Measurements from ENCODE around the gene ICE2. TPM values are rescaled to one million over a fixed set of nuclear protein-coding genes. Genes with fewer than 3 reads are reported as not detected.

The ICE2 gene
- total RNA-seq, 1 donor, result 26.4 TPM

GRCh38 chr15:60390871-60391501, 88.0 kb downstream of the ICE2 start:
- H3K9me3 ChIP-seq (ENCODE audit: low read depth, low read length), result no peaks in the 10 kb centered on the region
- H3K79me2 ChIP-seq (ENCODE audit: insufficient read depth, low read length), result peaks cover 95% of the 10 kb centered on the region
- peaks cover 75% of the 10 kb centered on the region for H4K20me1 ChIP-seq (ENCODE audit: insufficient read depth, low read length)
- peak; percentile 85 for DNase-seq (ENCODE audit: insufficient read length, low spot score, missing footprints)
- no peaks in the 10 kb centered on the region for H3K27me3 ChIP-seq (ENCODE audit: insufficient read depth, low read length)
- peak overlapping the region; percentile 95 for H3K27ac ChIP-seq (ENCODE audit: low read depth, low read length)
- peak; percentile 26 for TF ChIP-seq CTCF (IDR thresholded peaks at IDR 0.05; ENCODE audit: extremely low read depth, low read depth, low read length)
- H3K4me3 ChIP-seq (ENCODE audit: insufficient read depth, low read length), result peak overlapping the region; percentile 75
- H3K4me2 ChIP-seq (ENCODE audit: insufficient read depth, low read length), result peak overlapping the region; percentile 82
- H3K4me1 ChIP-seq (ENCODE audit: insufficient read depth, low read length), result peaks cover 94% of the 10 kb centered on the region
- H3K36me3 ChIP-seq (ENCODE audit: insufficient read depth, low read length), result peaks cover 76% of the 10 kb centered on the region
- no peak overlapping the region for H2AFZ ChIP-seq (ENCODE audit: low read length)

- H4K20me1 ChIP-seq (ENCODE audit: insufficient read depth, low read length), result peaks cover 76% of the 10 kb centered on the region
- no peak for DNase-seq (ENCODE audit: insufficient read length, low spot score, missing footprints)
These were observed 88.7 kb downstream of the ICE2 start for GRCh38 chr15:60390231-60390630.

GRCh38 chr15:60389261-60390077, 89.5 kb downstream of the ICE2 start:
- no peaks in the 10 kb centered on the region for H3K9me3 ChIP-seq (ENCODE audit: low read depth, low read length)
- H4K20me1 ChIP-seq (ENCODE audit: insufficient read depth, low read length), result peaks cover 77% of the 10 kb centered on the region
- H3K4me1 ChIP-seq (ENCODE audit: insufficient read depth, low read length), result peaks cover 94% of the 10 kb centered on the region
- peaks cover 74% of the 10 kb centered on the region for H3K36me3 ChIP-seq (ENCODE audit: insufficient read depth, low read length)
- peak overlapping the region; percentile 75 for H3K4me3 ChIP-seq (ENCODE audit: insufficient read depth, low read length)
- peak overlapping the region; percentile 82 for H3K4me2 ChIP-seq (ENCODE audit: insufficient read depth, low read length)
- peaks cover 94% of the 10 kb centered on the region for H3K79me2 ChIP-seq (ENCODE audit: insufficient read depth, low read length)
- DNase-seq (ENCODE audit: insufficient read length, low spot score, missing footprints), result no peak
- H3K27me3 ChIP-seq (ENCODE audit: insufficient read depth, low read length), result no peaks in the 10 kb centered on the region
- H2AFZ ChIP-seq (ENCODE audit: low read length), result no peak overlapping the region
- no peak for TF ChIP-seq CTCF (IDR thresholded peaks at IDR 0.05; ENCODE audit: extremely low read depth, low read depth, low read length)
- H3K27ac ChIP-seq (ENCODE audit: low read depth, low read length), result peak overlapping the region; percentile 95

More at GRCh38 chr15:60390231-60390630, 88.7 kb downstream of the ICE2 start:
- Histone ChIP-seq H3K4me2 (ENCODE audit: insufficient read depth, low read length) (peak overlapping the region; percentile 82), H3K9me3 (ENCODE audit: low read depth, low read length) (no peaks in the 10 kb centered on the region), H3K27me3 (ENCODE audit: insufficient read depth, low read length) (no peaks in the 10 kb centered on the region), H3K36me3 (ENCODE audit: insufficient read depth, low read length) (peaks cover 74% of the 10 kb centered on the region), H3K4me1 (ENCODE audit: insufficient read depth, low read length) (peaks cover 94% of the 10 kb centered on the region), H3K79me2 (ENCODE audit: insufficient read depth, low read length) (peaks cover 94% of the 10 kb centered on the region), H3K4me3 (ENCODE audit: insufficient read depth, low read length) (peak overlapping the region; percentile 75), H3K27ac (ENCODE audit: low read depth, low read length) (peak overlapping the region; percentile 95), H2AFZ (ENCODE audit: low read length) (no peak overlapping the region)
- no peak for TF ChIP-seq CTCF (IDR thresholded peaks at IDR 0.05; ENCODE audit: extremely low read depth, low read depth, low read length)

- H3K4me1 ChIP-seq (ENCODE audit: insufficient read depth, low read length), result peaks cover 95% of the 10 kb centered on the region
- H3K79me2 ChIP-seq (ENCODE audit: insufficient read depth, low read length), result peaks cover 99% of the 10 kb centered on the region
- H4K20me1 ChIP-seq (ENCODE audit: insufficient read depth, low read length), result peaks cover 89% of the 10 kb centered on the region
- DNase-seq (ENCODE audit: insufficient read length, low spot score, missing footprints), result no peak
- peak overlapping the region; percentile 3 for H3K4me3 ChIP-seq (ENCODE audit: insufficient read depth, low read length)
- no peak overlapping the region for H2AFZ ChIP-seq (ENCODE audit: low read length)
- no peaks in the 10 kb centered on the region for H3K27me3 ChIP-seq (ENCODE audit: insufficient read depth, low read length)
- H3K4me2 ChIP-seq (ENCODE audit: insufficient read depth, low read length), result peak overlapping the region; percentile 14
- H3K36me3 ChIP-seq (ENCODE audit: insufficient read depth, low read length), result peaks cover 81% of the 10 kb centered on the region
- no peak for TF ChIP-seq CTCF (IDR thresholded peaks at IDR 0.05; ENCODE audit: extremely low read depth, low read depth, low read length)
- H3K27ac ChIP-seq (ENCODE audit: low read depth, low read length), result peak overlapping the region; percentile 12
- no peaks in the 10 kb centered on the region for H3K9me3 ChIP-seq (ENCODE audit: low read depth, low read length)
These were observed 91.6 kb downstream of the ICE2 start for GRCh38 chr15:60387321-60387720.

Measured in osteoblast (primary cell).